NB4 (cell line): ENCODE measurements around the gene AFF1.

Experiments
- DNase-seq: peaks from one replicate; pipeline ENCODE4 v3.0.0; 2010; ENCODE audit warnings: low read depth
- H3K4me3 ChIP-seq: one replicate; pipeline ENCODE4 v1.5.1; 2011; ENCODE audit warnings: mild to moderate bottlenecking, low read depth, low read length, moderate library complexity
- MAX ChIP-seq: IDR thresholded peaks from 2 replicates; pipeline ENCODE4 v1.6.1; 2011; ENCODE audit warnings: low read depth, low read length
- MYC ChIP-seq: IDR thresholded peaks from 2 replicates; pipeline ENCODE4 v1.6.1; 2011; ENCODE audit warnings: low read depth, low read length
- POLR2A ChIP-seq: IDR thresholded peaks from 2 replicates; pipeline ENCODE4 v1.6.1; 2011; ENCODE audit warnings: mild to moderate bottlenecking; ENCODE audit not compliant: insufficient read length; ENCODE audit errors: extremely low read depth
- TF ChIP-seq, protein P1 (sequence below): IDR thresholded peaks from one replicate; pipeline ENCODE4 v1.5.1; 2012; ENCODE audit warnings: low read depth, low read length

AFF1 gene

DNA sequence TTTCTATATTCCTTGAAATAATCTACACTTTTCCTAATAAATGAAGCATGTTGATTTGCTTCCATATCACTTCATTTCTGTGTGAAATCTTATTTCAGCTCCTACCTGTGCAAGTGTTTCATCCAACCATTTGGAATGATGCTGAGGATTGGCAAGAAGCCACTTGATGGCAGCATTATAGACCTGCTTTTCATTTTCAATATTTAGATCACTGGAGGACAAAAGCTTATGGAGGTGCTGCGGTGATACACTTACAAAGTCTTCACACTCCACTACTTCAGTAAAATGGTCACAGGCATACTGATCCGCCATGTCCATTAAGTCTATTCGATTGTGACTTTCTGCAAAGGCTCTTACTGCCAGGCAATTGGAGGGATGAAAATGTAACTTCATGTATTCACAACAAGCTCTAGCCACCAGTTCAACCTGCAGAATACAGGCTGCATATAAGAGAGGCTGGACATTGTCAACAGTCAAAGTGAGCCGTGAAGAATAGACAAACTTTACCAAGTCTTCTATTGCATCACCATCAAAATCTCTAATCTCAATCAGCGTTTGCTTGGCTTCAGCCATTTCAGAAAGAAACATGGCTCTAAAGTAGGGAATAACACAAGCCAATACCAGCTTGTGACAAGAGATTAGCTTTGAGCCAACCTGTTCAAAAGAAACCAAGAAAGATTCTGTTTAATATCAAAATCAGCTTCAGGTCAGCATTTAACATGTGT lies 250.5 kb downstream of the AFF1 start:
- TF ChIP-seq MAX (no peak), MYC (no peak), POLR2A (no peak)
- no peak for DNase-seq

GRCh38 chr4:87188048-87188447 lies 253.2 kb downstream of the AFF1 start:
- no peak for DNase-seq
- H3K4me3 ChIP-seq, result no peak overlapping the region
- TF ChIP-seq POLR2A (no peak), MYC (no peak), MAX (no peak)
- TF ChIP-seq, protein P1, sequence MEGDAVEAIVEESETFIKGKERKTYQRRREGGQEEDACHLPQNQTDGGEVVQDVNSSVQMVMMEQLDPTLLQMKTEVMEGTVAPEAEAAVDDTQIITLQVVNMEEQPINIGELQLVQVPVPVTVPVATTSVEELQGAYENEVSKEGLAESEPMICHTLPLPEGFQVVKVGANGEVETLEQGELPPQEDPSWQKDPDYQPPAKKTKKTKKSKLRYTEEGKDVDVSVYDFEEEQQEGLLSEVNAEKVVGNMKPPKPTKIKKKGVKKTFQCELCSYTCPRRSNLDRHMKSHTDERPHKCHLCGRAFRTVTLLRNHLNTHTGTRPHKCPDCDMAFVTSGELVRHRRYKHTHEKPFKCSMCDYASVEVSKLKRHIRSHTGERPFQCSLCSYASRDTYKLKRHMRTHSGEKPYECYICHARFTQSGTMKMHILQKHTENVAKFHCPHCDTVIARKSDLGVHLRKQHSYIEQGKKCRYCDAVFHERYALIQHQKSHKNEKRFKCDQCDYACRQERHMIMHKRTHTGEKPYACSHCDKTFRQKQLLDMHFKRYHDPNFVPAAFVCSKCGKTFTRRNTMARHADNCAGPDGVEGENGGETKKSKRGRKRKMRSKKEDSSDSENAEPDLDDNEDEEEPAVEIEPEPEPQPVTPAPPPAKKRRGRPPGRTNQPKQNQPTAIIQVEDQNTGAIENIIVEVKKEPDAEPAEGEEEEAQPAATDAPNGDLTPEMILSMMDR, result no peak

More for the DNA sequence above, 250.5 kb downstream of the AFF1 start:
- H3K4me3 ChIP-seq, result no peak overlapping the region

DNA sequence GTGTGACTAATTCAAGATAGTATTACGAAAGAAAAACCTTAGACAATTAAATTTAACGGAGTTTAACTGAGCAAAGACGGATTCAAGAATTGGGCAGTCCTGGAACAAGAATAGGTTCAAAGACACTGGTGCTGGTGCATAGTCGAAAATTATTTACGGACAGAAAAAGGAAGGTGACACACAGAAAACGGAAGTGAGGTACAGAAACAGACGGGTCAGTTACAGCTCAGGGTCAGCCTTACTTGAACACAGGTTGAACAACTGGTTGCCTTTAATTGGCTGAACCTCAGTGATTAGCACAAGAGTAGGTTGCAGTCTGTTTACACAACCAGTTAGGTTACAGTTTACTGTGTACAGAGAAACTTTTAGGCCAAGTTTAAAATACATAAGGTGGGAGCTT lies 254.1 kb downstream of the AFF1 start:
- no peak overlapping the region for H3K4me3 ChIP-seq
- peak; percentile 39 for DNase-seq
- no peak for TF ChIP-seq MYC
- TF ChIP-seq POLR2A, result no peak
- no peak for TF ChIP-seq MAX
- TF ChIP-seq, protein P1, result no peak
